H1 (cell line): Measurements from ENCODE around the gene TMEM121B.

Experiments used
- EZH2 ChIP-seq: fragments of 200-600 bp; sonication (generic); IDR thresholded peaks from 2 replicates; pipeline ENCODE4 v1.7.1; 2012; ENCODE audit warnings: low read depth, mild to moderate bottlenecking, moderate library complexity, low read length, inconsistent platforms; ENCODE audit not compliant: severe bottlenecking
- FOSL1 ChIP-seq: IDR thresholded peaks from 2 replicates; pipeline ENCODE4 v1.6.1; 2011; ENCODE audit warnings: mild to moderate bottlenecking, low read depth, low read length, moderate library complexity; ENCODE audit not compliant: insufficient read depth
- GTF2F1 ChIP-seq: IDR thresholded peaks from 2 replicates; pipeline ENCODE4 v1.6.1; 2012; ENCODE audit warnings: low read depth, low read length, improper control_type of control experiment, borderline replicate concordance
- POLR2A ChIP-seq, 2 experiments: IDR thresholded peaks; 1 replicate in 1 of 2; 2 replicates in 1 of 2; pipeline ENCODE4 v1.6.1; 2011; ENCODE audit warnings: low read depth in 2 of 2, low read length in 2 of 2, mild to moderate bottlenecking in 2 of 2; ENCODE audit errors: control extremely low read depth in 1 of 2
- RAD21 ChIP-seq, 2 experiments: IDR thresholded peaks in 1 of 2; conservative IDR thresholded peaks in 1 of 2; 2 replicates each; pipeline ENCODE4 v1.6.1; 2011; ENCODE audit warnings: low read depth in 2 of 2, low read length in 2 of 2, improper control_type of control experiment in 1 of 2, inconsistent platforms in 1 of 2, mild to moderate bottlenecking in 1 of 2, moderate library complexity in 1 of 2
- SIN3A ChIP-seq, 2 experiments: IDR thresholded peaks in 1 of 2; conservative IDR thresholded peaks in 1 of 2; 2 replicates each; pipeline ENCODE4 v1.6.1; 2011 to 2012; ENCODE audit warnings: low read length in 2 of 2, improper control_type of control experiment in 1 of 2, low read depth in 1 of 2, mild to moderate bottlenecking in 1 of 2
- SRF ChIP-seq: IDR thresholded peaks from 2 replicates; pipeline ENCODE4 v1.6.1; 2011; ENCODE audit warnings: mild to moderate bottlenecking, low read depth, low read length, moderate library complexity
- TF ChIP-seq, protein P1 (sequence below), 3 experiments: IDR thresholded peaks; 1 replicate in 2 of 3; 2 replicates in 1 of 3; pipeline versions ENCODE4 v1.5.1 to v1.6.1; 2011; ENCODE audit warnings: low read length in 3 of 3, mild to moderate bottlenecking in 3 of 3, inconsistent platforms in 2 of 3, low read depth in 1 of 3, moderate library complexity in 1 of 3; ENCODE audit not compliant: insufficient read depth in 1 of 3; ENCODE audit errors: control extremely low read depth in 1 of 3

DNA sequence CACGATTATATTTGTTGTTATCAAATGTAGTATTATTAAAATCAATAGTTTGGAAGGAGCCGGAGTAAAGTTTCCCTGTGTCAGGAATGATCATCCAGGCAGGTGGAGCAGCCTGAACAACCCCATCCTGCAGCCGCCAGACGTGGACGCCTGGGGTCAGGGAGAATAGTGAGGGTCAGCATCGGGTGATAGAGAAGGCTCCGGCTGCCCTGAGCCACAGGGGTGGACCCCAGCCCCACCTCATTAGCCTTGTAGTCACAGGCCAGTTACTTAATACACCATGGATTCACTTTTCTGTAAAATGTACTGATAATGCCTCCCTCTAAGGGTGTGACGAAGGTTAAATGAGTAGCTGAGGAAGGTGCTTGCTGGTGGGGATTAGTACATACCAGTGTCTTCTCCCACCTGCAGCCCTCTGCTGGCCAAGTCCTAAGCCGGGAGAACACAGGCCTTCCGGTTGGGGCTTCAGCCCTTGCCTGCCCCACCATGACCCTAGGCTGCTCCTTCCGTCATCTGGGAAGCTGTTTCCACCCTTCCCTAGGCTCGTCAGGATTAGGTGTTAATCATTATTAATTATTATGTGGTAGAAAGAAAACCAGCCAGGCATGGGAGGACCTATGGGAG lies 14.9 kb downstream of the TMEM121B start:
- TF ChIP-seq, protein P1, sequence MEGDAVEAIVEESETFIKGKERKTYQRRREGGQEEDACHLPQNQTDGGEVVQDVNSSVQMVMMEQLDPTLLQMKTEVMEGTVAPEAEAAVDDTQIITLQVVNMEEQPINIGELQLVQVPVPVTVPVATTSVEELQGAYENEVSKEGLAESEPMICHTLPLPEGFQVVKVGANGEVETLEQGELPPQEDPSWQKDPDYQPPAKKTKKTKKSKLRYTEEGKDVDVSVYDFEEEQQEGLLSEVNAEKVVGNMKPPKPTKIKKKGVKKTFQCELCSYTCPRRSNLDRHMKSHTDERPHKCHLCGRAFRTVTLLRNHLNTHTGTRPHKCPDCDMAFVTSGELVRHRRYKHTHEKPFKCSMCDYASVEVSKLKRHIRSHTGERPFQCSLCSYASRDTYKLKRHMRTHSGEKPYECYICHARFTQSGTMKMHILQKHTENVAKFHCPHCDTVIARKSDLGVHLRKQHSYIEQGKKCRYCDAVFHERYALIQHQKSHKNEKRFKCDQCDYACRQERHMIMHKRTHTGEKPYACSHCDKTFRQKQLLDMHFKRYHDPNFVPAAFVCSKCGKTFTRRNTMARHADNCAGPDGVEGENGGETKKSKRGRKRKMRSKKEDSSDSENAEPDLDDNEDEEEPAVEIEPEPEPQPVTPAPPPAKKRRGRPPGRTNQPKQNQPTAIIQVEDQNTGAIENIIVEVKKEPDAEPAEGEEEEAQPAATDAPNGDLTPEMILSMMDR (IDR thresholded peaks at IDR 0.05; ENCODE audit: control extremely low read depth in 1 of 3, insufficient read depth in 1 of 3, low read depth in 1 of 3, low read length in 3 of 3) = peak; percentile 46 to 57 (median 54)
- TF ChIP-seq FOSL1 (no peak), GTF2F1 (no peak), RAD21 (IDR thresholded peaks at IDR 0.05 in 1 of 2, conservative IDR thresholded peaks at IDR 0.05 in 1 of 2; ENCODE audit: low read depth in 2 of 2, low read length in 2 of 2) (peak; percentile 8 to 43; a peak in 3 of 4 replicates), POLR2A (IDR thresholded peaks at IDR 0.05; ENCODE audit: control extremely low read depth in 1 of 2, low read depth in 2 of 2, low read length in 2 of 2) (no peak), SIN3A (conservative IDR thresholded peaks at IDR 0.05 in 1 of 2, IDR thresholded peaks at IDR 0.05 in 1 of 2; ENCODE audit: low read depth in 1 of 2, low read length in 2 of 2) (no peak), SRF (no peak), EZH2 (no peak)
